ENCODE data around the gene ZNF695. TPM values are rescaled to one million over a fixed set of nuclear protein-coding genes. Genes with fewer than 3 reads are reported as not detected.

ZNF695 gene
- total and polyA plus RNA-seq, 9 of the 15 experiments (the other 6 are each of a cell fraction or from before 2014, with no cell fraction given): 8.7 to 15.2 (median 10.9) TPM

DNA sequence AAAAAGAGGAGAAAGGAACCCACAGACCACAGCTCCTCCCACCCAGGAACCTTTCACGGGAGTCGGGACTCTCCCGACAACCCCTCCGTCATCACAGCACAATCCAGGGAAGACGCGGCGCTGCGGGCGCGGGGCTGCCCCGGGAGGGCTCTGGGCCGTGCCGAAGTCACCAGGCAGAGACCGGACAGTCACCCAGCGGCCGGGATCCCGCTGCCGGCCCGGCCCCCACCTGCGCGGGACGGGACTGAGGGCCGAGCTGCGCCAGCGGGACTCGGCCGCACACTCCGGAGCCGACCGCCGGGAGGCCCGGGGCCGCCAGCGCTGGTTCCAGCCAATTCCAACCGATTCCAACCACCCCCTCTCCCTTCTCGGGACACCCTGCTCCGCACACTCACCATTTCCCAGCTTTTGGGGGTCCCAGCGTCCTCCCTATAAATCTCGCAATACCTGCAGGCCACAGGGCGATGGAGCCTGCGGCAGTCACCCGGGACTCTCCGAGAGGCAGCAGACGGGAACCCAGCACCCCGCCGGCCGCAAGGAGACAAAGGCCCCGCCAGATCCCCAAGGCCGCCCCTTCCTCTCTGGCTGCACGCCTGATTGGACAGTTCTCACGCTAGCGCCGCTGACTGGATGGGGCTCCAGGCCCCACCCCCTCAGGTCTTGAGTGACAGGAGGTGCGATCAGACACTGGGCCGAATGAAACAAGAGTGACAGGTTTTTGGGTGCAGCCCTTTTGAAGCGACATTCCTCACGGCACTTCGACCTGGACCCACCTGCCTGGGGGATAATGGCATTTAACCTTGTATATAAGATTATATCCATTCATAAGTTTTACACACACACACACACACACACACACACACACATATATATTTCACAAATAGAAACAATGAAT lies at the start of gene ZNF695 (continued):
- TF ChIP-seq KDM2B (CRISPR knock-in tag; IDR thresholded peaks at IDR 0.05) (no peak), MCM5 (IDR thresholded peaks at IDR 0.05; ENCODE audit: low read depth) (no peak), ARID1B (IDR thresholded peaks at IDR 0.05) (no peak), XRCC5 (IDR thresholded peaks at IDR 0.05; ENCODE audit: low read depth, low read length) (no peak), U2AF2 (optimal IDR thresholded peaks at IDR 0.05; ENCODE audit: low read depth, low read length) (no peak), ZNF12 (CRISPR knock-in tag; IDR thresholded peaks at IDR 0.05) (no peak), HNRNPL (IDR thresholded peaks at IDR 0.05; ENCODE audit: low read depth, low read length) (no peak), ZNF41 (CRISPR knock-in tag; conservative IDR thresholded peaks at IDR 0.05) (no peak), NBN (IDR thresholded peaks at IDR 0.05; ENCODE audit: low read depth) (no peak), NR2C1 (IDR thresholded peaks at IDR 0.05) (no peak), NR2C1 (tag; IDR thresholded peaks at IDR 0.05) (no peak), CBX1 (IDR thresholded peaks at IDR 0.05; ENCODE audit: low read depth) (no peak), NR3C1 (CRISPR knock-in tag; IDR thresholded peaks at IDR 0.05) (0 out of 2 replicates have a peak, but pooled peaks have one; percentile 67)
- TF ChIP-seq, protein P1, sequence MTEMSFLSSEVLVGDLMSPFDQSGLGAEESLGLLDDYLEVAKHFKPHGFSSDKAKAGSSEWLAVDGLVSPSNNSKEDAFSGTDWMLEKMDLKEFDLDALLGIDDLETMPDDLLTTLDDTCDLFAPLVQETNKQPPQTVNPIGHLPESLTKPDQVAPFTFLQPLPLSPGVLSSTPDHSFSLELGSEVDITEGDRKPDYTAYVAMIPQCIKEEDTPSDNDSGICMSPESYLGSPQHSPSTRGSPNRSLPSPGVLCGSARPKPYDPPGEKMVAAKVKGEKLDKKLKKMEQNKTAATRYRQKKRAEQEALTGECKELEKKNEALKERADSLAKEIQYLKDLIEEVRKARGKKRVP (CRISPR knock-in tag; IDR thresholded peaks at IDR 0.05): no peak
- TF ChIP-seq, protein P2, sequence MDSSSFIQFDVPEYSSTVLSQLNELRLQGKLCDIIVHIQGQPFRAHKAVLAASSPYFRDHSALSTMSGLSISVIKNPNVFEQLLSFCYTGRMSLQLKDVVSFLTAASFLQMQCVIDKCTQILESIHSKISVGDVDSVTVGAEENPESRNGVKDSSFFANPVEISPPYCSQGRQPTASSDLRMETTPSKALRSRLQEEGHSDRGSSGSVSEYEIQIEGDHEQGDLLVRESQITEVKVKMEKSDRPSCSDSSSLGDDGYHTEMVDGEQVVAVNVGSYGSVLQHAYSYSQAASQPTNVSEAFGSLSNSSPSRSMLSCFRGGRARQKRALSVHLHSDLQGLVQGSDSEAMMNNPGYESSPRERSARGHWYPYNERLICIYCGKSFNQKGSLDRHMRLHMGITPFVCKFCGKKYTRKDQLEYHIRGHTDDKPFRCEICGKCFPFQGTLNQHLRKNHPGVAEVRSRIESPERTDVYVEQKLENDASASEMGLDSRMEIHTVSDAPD (CRISPR knock-in tag; IDR thresholded peaks at IDR 0.05): no peak
- TF ChIP-seq, protein P3, sequence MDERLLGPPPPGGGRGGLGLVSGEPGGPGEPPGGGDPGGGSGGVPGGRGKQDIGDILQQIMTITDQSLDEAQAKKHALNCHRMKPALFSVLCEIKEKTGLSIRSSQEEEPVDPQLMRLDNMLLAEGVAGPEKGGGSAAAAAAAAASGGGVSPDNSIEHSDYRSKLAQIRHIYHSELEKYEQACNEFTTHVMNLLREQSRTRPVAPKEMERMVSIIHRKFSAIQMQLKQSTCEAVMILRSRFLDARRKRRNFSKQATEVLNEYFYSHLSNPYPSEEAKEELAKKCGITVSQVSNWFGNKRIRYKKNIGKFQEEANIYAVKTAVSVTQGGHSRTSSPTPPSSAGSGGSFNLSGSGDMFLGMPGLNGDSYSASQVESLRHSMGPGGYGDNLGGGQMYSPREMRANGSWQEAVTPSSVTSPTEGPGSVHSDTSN (CRISPR knock-in tag; IDR thresholded peaks at IDR 0.05; ENCODE audit: low read depth): peak; percentile 99
- TF ChIP-seq, protein P3 (tag; conservative IDR thresholded peaks at IDR 0.05; ENCODE audit: low read depth): peak; percentile 99
- TF ChIP-seq, protein P4, sequence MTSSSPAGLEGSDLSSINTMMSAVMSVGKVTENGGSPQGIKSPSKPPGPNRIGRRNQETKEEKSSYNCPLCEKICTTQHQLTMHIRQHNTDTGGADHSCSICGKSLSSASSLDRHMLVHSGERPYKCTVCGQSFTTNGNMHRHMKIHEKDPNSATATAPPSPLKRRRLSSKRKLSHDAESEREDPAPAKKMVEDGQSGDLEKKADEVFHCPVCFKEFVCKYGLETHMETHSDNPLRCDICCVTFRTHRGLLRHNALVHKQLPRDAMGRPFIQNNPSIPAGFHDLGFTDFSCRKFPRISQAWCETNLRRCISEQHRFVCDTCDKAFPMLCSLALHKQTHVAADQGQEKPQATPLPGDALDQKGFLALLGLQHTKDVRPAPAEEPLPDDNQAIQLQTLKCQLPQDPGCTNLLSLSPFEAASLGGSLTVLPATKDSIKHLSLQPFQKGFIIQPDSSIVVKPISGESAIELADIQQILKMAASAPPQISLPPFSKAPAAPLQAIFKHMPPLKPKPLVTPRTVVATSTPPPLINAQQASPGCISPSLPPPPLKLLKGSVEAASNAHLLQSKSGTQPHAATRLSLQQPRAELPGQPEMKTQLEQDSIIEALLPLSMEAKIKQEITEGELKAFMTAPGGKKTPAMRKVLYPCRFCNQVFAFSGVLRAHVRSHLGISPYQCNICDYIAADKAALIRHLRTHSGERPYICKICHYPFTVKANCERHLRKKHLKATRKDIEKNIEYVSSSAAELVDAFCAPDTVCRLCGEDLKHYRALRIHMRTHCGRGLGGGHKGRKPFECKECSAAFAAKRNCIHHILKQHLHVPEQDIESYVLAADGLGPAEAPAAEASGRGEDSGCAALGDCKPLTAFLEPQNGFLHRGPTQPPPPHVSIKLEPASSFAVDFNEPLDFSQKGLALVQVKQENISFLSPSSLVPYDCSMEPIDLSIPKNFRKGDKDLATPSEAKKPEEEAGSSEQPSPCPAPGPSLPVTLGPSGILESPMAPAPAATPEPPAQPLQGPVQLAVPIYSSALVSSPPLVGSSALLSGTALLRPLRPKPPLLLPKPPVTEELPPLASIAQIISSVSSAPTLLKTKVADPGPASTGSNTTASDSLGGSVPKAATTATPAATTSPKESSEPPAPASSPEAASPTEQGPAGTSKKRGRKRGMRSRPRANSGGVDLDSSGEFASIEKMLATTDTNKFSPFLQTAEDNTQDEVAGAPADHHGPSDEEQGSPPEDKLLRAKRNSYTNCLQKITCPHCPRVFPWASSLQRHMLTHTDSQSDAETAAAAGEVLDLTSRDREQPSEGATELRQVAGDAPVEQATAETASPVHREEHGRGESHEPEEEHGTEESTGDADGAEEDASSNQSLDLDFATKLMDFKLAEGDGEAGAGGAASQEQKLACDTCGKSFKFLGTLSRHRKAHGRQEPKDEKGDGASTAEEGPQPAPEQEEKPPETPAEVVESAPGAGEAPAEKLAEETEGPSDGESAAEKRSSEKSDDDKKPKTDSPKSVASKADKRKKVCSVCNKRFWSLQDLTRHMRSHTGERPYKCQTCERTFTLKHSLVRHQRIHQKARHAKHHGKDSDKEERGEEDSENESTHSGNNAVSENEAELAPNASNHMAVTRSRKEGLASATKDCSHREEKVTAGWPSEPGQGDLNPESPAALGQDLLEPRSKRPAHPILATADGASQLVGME (CRISPR knock-in tag; IDR thresholded peaks at IDR 0.05): no peak

All from K562 (cell line).